Measurements from ENCODE around the gene DEGS2. TPM values are rescaled to one million over a fixed set of nuclear protein-coding genes. Genes with fewer than 3 reads are reported as not detected.
A peak's percentile ranks its signal among the peaks of the same experiment; 100 is the strongest.

The DEGS2 gene
- total RNA-seq, 2 donors from 2014 or later: 7.3 to 10.5 TPM

- intact Hi-C loops (cut with DNase I): no loop called here
- H3K36me3 ChIP-seq (replicated peaks in 1 of 2; ENCODE audit: insufficient read depth in 1 of 2, low read depth in 2 of 2): peaks cover 0 to 8% of the 10 kb centered on the region in 2 donors
- no peaks in the 10 kb centered on the region for H3K4me1 ChIP-seq
- H3K27me3 ChIP-seq: no peaks in the 10 kb centered on the region
- no peak for DNase-seq
- no peak overlapping the region for H3K27ac ChIP-seq
- ATAC-seq: no peak
- TF ChIP-seq CTCF (IDR thresholded peaks at IDR 0.05) (no peak), POLR2A (IDR thresholded peaks at IDR 0.05) (no peak)
- 97 to 98% methylated on average over 8 of the region's 8 CpGs for WGBS, 2 donors
- H3K9me3 ChIP-seq: no peaks in the 10 kb centered on the region
- H3K4me3 ChIP-seq: no peak overlapping the region
These were observed 61.3 kb downstream of the DEGS2 start for GRCh38 chr14:100098171-100098570.

GRCh38 chr14:100096656-100097055 is 62.8 kb downstream of the DEGS2 start:
- Histone ChIP-seq H3K27me3 (no peaks in the 10 kb centered on the region), H3K4me3 (no peak overlapping the region), H3K9me3 (no peaks in the 10 kb centered on the region), H3K36me3 (replicated peaks in 1 of 2; ENCODE audit: insufficient read depth in 1 of 2, low read depth in 2 of 2) (peaks cover 0 to 8% of the 10 kb centered on the region in 2 donors), H3K27ac (no peak overlapping the region), H3K4me1 (no peaks in the 10 kb centered on the region)
- no peak for TF ChIP-seq CTCF (IDR thresholded peaks at IDR 0.05)
- TF ChIP-seq POLR2A (IDR thresholded peaks at IDR 0.05): no peak
- ATAC-seq: no peak
- DNase-seq: no peak
- intact Hi-C loops (cut with DNase I): no loop called here
- WGBS, 2 donors: 87 to 94% methylated on average over 3 of the region's 3 CpGs

MicroRNAs encoded within 50 kb of the gene (microRNA counts, 767-probe panel; counts per million panel counts)
- microRNA hsa-miR-151b (0 to 736 counts per million in 2 donors), microRNA hsa-miR-342-3p (5,537 to 9,473 counts per million in 2 donors), microRNA hsa-miR-342-5p (0 to 736 counts per million in 2 donors)

Small RNA genes lying within 50 kb of the gene (microRNA-seq; reads per million reads assigned to microRNA genes)
- gene MIR151B (ENCODE audit: borderline number of aligned reads in 2 of 2, borderline replicate concordance in 2 of 2) (109 to 121 reads per million in 2 donors), gene MIR342 (ENCODE audit: borderline number of aligned reads in 2 of 2, borderline replicate concordance in 2 of 2) (663 to 783 reads per million in 2 donors)

Small RNA genes lying within 50 kb of the gene (small RNA-seq; reads per million reads assigned to genes)
- gene MIR151B (1.6 reads per million, percentile 61 among the genes with 10 or more reads in this experiment), gene MIR342 (20.3 reads per million, percentile 94 among the genes with 10 or more reads in this experiment)

Other genes with a start within 250 kb of the DEGS2 start
- 10 to 100 TPM; 22.3 to 57.7 TPM for gene EVL, start 94.2 kb downstream of the DEGS2 start, total RNA-seq
- gene YY1, start 79.5 kb upstream of the DEGS2 start, total RNA-seq: 10 to 100 TPM; 27.0 to 30.3 TPM
- 10 to 100 TPM; 25.2 to 63.9 TPM for gene SLC25A29, start 146.8 kb upstream of the DEGS2 start, total RNA-seq
- not detected for gene SLC25A47, start 163.7 kb upstream of the DEGS2 start, total RNA-seq
- gene WDR25, start 216.8 kb upstream of the DEGS2 start, total RNA-seq: 1 to 10 TPM; 7.9 to 8.0 TPM

All from body of pancreas (tissue), 4 donors.